Activated T-helper 2 cell treated with anti-CD3 and anti-CD28 coated beads, Interferon-gamma antibody, Interleukin-2, Interleukin-4, amounts not matched to agents 10 μg/mL and 5 μg/mL and 100 μg/mL, durations not matched to agents 14 hours and 24 hours and 36 hours (primary cell): Measurements from ENCODE around the gene AMBRA1. TPM values are rescaled to one million over a fixed set of nuclear protein-coding genes. Genes with fewer than 3 reads are reported as not detected.

Experiments
- DNase-seq: peaks from one replicate; pipeline ENCODE4 v3.0.0; 2021; ENCODE audit warnings: low spot score
- H3K27ac Mint-ChIP-seq: one replicate; pipeline ENCODE4 v1.8.0; 2021; ENCODE audit warnings: mixed read lengths
- H3K27me3 Mint-ChIP-seq: one replicate; pipeline ENCODE4 v1.8.0; 2021; ENCODE audit warnings: low read depth, mixed read lengths
- H3K36me3 Mint-ChIP-seq: one replicate; pipeline ENCODE4 v1.8.0; 2021; ENCODE audit warnings: low read depth, mixed read lengths
- H3K4me1 Mint-ChIP-seq: one replicate; pipeline ENCODE4 v1.8.0; 2021; ENCODE audit warnings: low read depth, mixed read lengths
- H3K4me3 Mint-ChIP-seq: one replicate; pipeline ENCODE4 v1.8.0; 2021; ENCODE audit warnings: low read depth, mild to moderate bottlenecking, moderate library complexity, mixed read lengths
- H3K9me3 Mint-ChIP-seq: one replicate; pipeline ENCODE4 v1.8.0; 2021; ENCODE audit warnings: mixed read lengths
- intact Hi-C: fragments of 100-400 bp; cut with micrococcal nuclease; formaldehyde crosslinking; loops from one replicate; pipeline ENCODE4 v1.15.1; 2023
- total RNA-seq: library from RNA; stranded (reverse); gene quantifications from 2 replicates; pipeline ENCODE4 v1.2.3, GENCODE V29; 2022

Gene AMBRA1
- total RNA-seq, 1 donor from 2014 or later = 32.7 TPM

DNA sequence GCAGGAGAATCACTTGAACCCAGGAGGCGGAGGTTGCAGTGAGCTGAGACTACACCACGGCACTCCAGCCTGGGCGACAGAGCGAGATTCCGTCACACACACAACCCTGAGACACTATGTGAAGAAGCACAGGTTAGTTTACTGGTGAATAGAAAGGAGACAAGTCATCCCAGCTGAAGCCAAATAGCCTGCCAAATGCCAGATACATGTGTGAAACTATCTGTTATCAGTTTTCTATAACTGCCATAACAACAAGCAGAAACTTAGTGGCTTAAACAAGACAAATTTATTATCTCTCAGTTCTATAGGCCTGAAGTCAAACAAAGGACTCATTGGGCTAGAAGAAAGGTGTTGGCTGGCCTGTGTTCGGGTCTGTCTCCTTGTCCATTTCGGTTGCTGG is 114.2 kb downstream of the AMBRA1 start:
- DNase-seq = no peak
- no peak overlapping the region for H3K4me3 Mint-ChIP-seq
- H3K27ac Mint-ChIP-seq = no peak overlapping the region
- intact Hi-C loops = no loop called here
- H3K9me3 Mint-ChIP-seq = no peaks in the 10 kb centered on the region
- H3K36me3 Mint-ChIP-seq = no peaks in the 10 kb centered on the region
- H3K4me1 Mint-ChIP-seq = peaks cover 12% of the 10 kb centered on the region
- H3K27me3 Mint-ChIP-seq = no peaks in the 10 kb centered on the region

DNA sequence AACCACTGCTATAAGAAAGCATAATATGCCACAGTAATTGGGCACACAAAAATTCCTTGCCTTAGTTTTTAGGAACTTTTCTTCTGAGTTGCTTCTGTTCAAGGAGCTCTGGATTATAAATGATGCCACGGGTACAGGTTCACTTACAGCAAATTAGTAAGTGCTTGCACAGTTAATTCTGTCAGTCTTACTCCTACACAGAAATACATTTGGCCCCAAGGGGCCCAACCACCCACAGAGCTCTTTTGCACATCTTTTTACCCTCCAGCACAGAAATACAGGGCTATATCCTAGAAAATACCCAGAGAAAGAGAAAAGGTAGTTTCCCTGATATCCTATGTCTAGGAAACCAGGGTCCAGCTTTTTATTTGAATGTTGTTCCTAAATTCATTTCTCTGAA is 115.6 kb downstream of the AMBRA1 start:
- no peak for DNase-seq
- peaks cover 14% of the 10 kb centered on the region for H3K4me1 Mint-ChIP-seq
- H3K27me3 Mint-ChIP-seq = no peaks in the 10 kb centered on the region
- H3K27ac Mint-ChIP-seq = no peak overlapping the region
- H3K4me3 Mint-ChIP-seq = no peak overlapping the region
- H3K36me3 Mint-ChIP-seq = no peaks in the 10 kb centered on the region
- intact Hi-C loops = no loop called here
- H3K9me3 Mint-ChIP-seq = no peaks in the 10 kb centered on the region

DNA sequence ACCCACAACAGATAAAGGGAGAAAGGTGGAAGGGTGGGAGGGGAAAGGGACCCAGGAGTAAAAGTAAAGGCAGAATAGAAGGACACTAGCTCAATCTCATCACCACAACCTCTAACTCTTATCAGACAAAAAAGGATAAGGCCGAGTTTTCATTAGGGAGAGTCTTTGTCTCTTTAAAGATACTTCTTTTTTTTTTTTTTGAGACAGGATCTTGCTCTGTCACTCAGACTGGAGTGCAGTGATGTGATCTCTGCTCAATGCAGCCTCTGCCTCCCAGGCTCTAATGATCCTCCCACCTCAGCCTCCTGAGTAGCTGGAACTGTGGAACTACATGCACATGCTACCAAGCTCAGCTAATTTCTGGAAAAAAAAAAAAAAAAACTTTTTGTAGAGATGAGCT is 116.7 kb downstream of the AMBRA1 start:
- H3K4me1 Mint-ChIP-seq = peaks cover 16% of the 10 kb centered on the region
- no peak overlapping the region for H3K4me3 Mint-ChIP-seq
- no peaks in the 10 kb centered on the region for H3K9me3 Mint-ChIP-seq
- H3K36me3 Mint-ChIP-seq = no peaks in the 10 kb centered on the region
- H3K27me3 Mint-ChIP-seq = no peaks in the 10 kb centered on the region
- intact Hi-C loops = no loop called here
- DNase-seq = no peak
- no peak overlapping the region for H3K27ac Mint-ChIP-seq

- Mint-ChIP-seq H3K9me3 (no peaks in the 10 kb centered on the region), H3K36me3 (no peaks in the 10 kb centered on the region), H3K27me3 (no peaks in the 10 kb centered on the region), H3K27ac (no peak overlapping the region), H3K4me3 (no peak overlapping the region), H3K4me1 (peaks cover 16% of the 10 kb centered on the region)
- intact Hi-C loops = no loop called here
- DNase-seq = no peak
Measured at GRCh38 chr11:46475926-46476545, 117.8 kb downstream of the AMBRA1 start.

GRCh38 chr11:46475051-46475925 is 118.5 kb downstream of the AMBRA1 start:
- Mint-ChIP-seq H3K27me3 (no peaks in the 10 kb centered on the region), H3K36me3 (no peaks in the 10 kb centered on the region), H3K27ac (no peak overlapping the region), H3K4me3 (no peak overlapping the region), H3K9me3 (no peaks in the 10 kb centered on the region), H3K4me1 (peaks cover 16% of the 10 kb centered on the region)
- no peak for DNase-seq
- intact Hi-C loops = no loop called here

GRCh38 chr11:46472662-46472994 is 121.2 kb downstream of the AMBRA1 start:
- H3K4me3 Mint-ChIP-seq = no peak overlapping the region
- peaks cover 16% of the 10 kb centered on the region for H3K4me1 Mint-ChIP-seq
- no peak for DNase-seq
- H3K9me3 Mint-ChIP-seq = no peaks in the 10 kb centered on the region
- no peak overlapping the region for H3K27ac Mint-ChIP-seq
- peaks cover 2% of the 10 kb centered on the region for H3K36me3 Mint-ChIP-seq
- H3K27me3 Mint-ChIP-seq = no peaks in the 10 kb centered on the region
- intact Hi-C loops = no loop called here

- Mint-ChIP-seq H3K36me3 (peaks cover 2% of the 10 kb centered on the region), H3K9me3 (no peaks in the 10 kb centered on the region), H3K4me3 (no peak overlapping the region), H3K4me1 (peaks cover 16% of the 10 kb centered on the region), H3K27ac (no peak overlapping the region), H3K27me3 (no peaks in the 10 kb centered on the region)
- DNase-seq = no peak
- intact Hi-C loops = no loop called here
Measured at GRCh38 chr11:46471943-46472661, 121.7 kb downstream of the AMBRA1 start.

- H3K27ac Mint-ChIP-seq = no peak overlapping the region
- no peaks in the 10 kb centered on the region for H3K9me3 Mint-ChIP-seq
- peaks cover 2% of the 10 kb centered on the region for H3K36me3 Mint-ChIP-seq
- H3K27me3 Mint-ChIP-seq = no peaks in the 10 kb centered on the region
- H3K4me1 Mint-ChIP-seq = peaks cover 5% of the 10 kb centered on the region
- intact Hi-C loops = no loop called here
- no peak overlapping the region for H3K4me3 Mint-ChIP-seq
- no peak for DNase-seq
Measured at GRCh38 chr11:46469926-46470325, 123.9 kb downstream of the AMBRA1 start.

- Mint-ChIP-seq H3K27me3 (no peaks in the 10 kb centered on the region), H3K27ac (no peak overlapping the region), H3K4me3 (no peak overlapping the region), H3K9me3 (no peaks in the 10 kb centered on the region), H3K4me1 (peaks cover 3% of the 10 kb centered on the region), H3K36me3 (peaks cover 2% of the 10 kb centered on the region)
- intact Hi-C loops = no loop called here
- no peak for DNase-seq
Measured at GRCh38 chr11:46465683-46466082, 128.1 kb downstream of the AMBRA1 start.

GRCh38 chr11:46463701-46464421 is 130.0 kb downstream of the AMBRA1 start:
- Mint-ChIP-seq H3K36me3 (no peaks in the 10 kb centered on the region), H3K9me3 (no peaks in the 10 kb centered on the region), H3K4me3 (no peak overlapping the region), H3K27ac (no peak overlapping the region), H3K27me3 (no peaks in the 10 kb centered on the region), H3K4me1 (peaks cover 3% of the 10 kb centered on the region)
- intact Hi-C loops = no loop called here
- DNase-seq = no peak

GRCh38 chr11:46461461-46461927 is 132.3 kb downstream of the AMBRA1 start:
- no peaks in the 10 kb centered on the region for H3K9me3 Mint-ChIP-seq
- intact Hi-C loops = no loop called here
- H3K27me3 Mint-ChIP-seq = no peaks in the 10 kb centered on the region
- peaks cover 3% of the 10 kb centered on the region for H3K4me1 Mint-ChIP-seq
- H3K4me3 Mint-ChIP-seq = no peak overlapping the region
- DNase-seq = no peak
- no peak overlapping the region for H3K27ac Mint-ChIP-seq
- H3K36me3 Mint-ChIP-seq = no peaks in the 10 kb centered on the region

DNA sequence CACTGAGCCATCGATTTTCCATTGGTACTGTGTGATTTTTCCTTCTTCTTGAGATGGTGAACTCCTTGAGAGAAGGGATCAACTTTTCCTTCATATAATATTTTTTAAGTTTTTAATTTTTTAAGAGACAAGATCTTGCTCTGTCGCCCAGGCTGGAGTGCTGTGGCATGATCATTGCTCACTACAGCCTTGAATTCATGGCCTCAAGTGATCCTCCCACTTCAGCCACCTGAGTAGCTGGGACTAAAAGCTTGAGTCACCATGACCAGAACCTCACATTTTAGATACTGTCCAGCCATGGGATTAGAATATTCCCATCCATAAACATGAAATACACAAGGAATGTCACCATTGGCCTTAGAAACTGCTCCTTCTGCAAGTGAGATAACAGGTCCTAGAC is 135.3 kb downstream of the AMBRA1 start:
- H3K27me3 Mint-ChIP-seq = no peaks in the 10 kb centered on the region
- peaks cover 3% of the 10 kb centered on the region for H3K4me1 Mint-ChIP-seq
- H3K4me3 Mint-ChIP-seq = no peak overlapping the region
- intact Hi-C loops = no loop called here
- H3K36me3 Mint-ChIP-seq = no peaks in the 10 kb centered on the region
- no peak overlapping the region for H3K27ac Mint-ChIP-seq
- DNase-seq = no peak
- H3K9me3 Mint-ChIP-seq = no peaks in the 10 kb centered on the region
